Sigmoid colon (tissue), 7 donors: Measurements from ENCODE around the gene MYBBP1A. TPM values are rescaled to one million over a fixed set of nuclear protein-coding genes. Genes with fewer than 3 reads are reported as not detected.

ENCODE experiments used
- DNase-seq: peaks from one replicate; pipeline ENCODE4 v3.0.0-alpha.2; 2019
- H3K27ac ChIP-seq, 4 donors: fragments of 200-600 bp; sonication (generic); one replicate each; pipeline ENCODE4 v1.5.1; 2016 to 2019; ENCODE audit warnings: mild to moderate bottlenecking in 1 of 4
- H3K27me3 ChIP-seq, 3 donors: fragments of 200-600 bp; sonication (generic); one replicate each; pipeline ENCODE4 v1.5.1; 2019; ENCODE audit warnings: mild to moderate bottlenecking in 1 of 3
- H3K36me3 ChIP-seq, 4 donors: fragments of 200-600 bp; sonication (generic); one replicate each; pipeline ENCODE4 v1.5.1; 2016 to 2019
- H3K4me1 ChIP-seq, 4 donors: fragments of 200-600 bp; sonication (generic); one replicate each; pipeline ENCODE4 v1.5.1; 2017 to 2019
- H3K4me3 ChIP-seq, 4 donors: fragments of 200-600 bp; sonication (generic); one replicate each; pipeline ENCODE4 v1.5.1; 2017 to 2019; ENCODE audit warnings: mild to moderate bottlenecking in 2 of 4, moderate library complexity in 1 of 4
- H3K9me3 ChIP-seq, 4 donors: fragments of 200-600 bp in 3 of 4; sonication (generic) in 3 of 4; one replicate each; pipeline versions ENCODE4 v1.5.1 to v1.6.1; 2013 to 2019
- CTCF ChIP-seq, 4 experiments: fragments of 450-650 bp in 3 of 4; fragments of 200-600 bp in 1 of 4; IDR thresholded peaks; one replicate each; pipeline ENCODE4 v1.5.1; 2016 to 2019; ENCODE audit warnings: antibody characterized with exemption in 4 of 4, mild to moderate bottlenecking in 3 of 4, moderate library complexity in 2 of 4
- EP300 ChIP-seq, 4 donors: sonication (generic); formaldehyde crosslinking; IDR thresholded peaks; one replicate each; pipeline ENCODE4 v1.6.1; 2017; ENCODE audit warnings: antibody characterized with exemption in 4 of 4
- POLR2A ChIP-seq, 2 donors: fragments of 450-650 bp; IDR thresholded peaks; one replicate each; pipeline ENCODE4 v1.6.1; 2016; ENCODE audit warnings: antibody characterized with exemption in 2 of 2, mild to moderate bottlenecking in 2 of 2, moderate library complexity in 2 of 2
- POLR2AphosphoS5 ChIP-seq, 4 donors: sonication (generic); formaldehyde crosslinking; IDR thresholded peaks; one replicate each; pipeline ENCODE4 v1.6.1; 2017; ENCODE audit warnings: antibody characterized with exemption in 4 of 4
- WGBS, 2 donors: extraction: QIAGEN DNeasy Blood & Tissue Kit; methylation state at CpG; one replicate each; pipeline ENCODE4 v1.1.7; 2013; 5-methylcytosine and 5-hydroxymethylcytosine counted together
- intact Hi-C: fragments of 100-400 bp; cut with DNase I; formaldehyde crosslinking; loops from one replicate; pipeline ENCODE4 v1.15.1; 2023
- polyA plus RNA-seq, 3 donors: library from polyadenylated mRNA; stranded (reverse); fragments of 200-250 nt; gene quantifications; one replicate each; pipeline ENCODE4 v1.2.3, GENCODE V29; 2013
- total RNA-seq, 4 donors: library from RNA; depleted of rRNA; stranded (reverse); fragments of >200 nt; gene quantifications; one replicate each; pipeline ENCODE4 v1.1.0, GENCODE V29; 2016
- donor health status: healthy with polysubstance abuse.
- donor health status: Bipolar disorder and iron deficiency.
- donor health status: healthy.

The MYBBP1A gene
- total and polyA plus RNA-seq, 7 donors, result 6.6 to 44.5 (median 25.8) TPM

GRCh38 chr17:4573115-4573514, 17.9 kb upstream of the MYBBP1A start:
- no peaks in the 10 kb centered on the region for H3K36me3 ChIP-seq
- H3K4me1 ChIP-seq, result no peaks in the 10 kb centered on the region
- 73 to 81% methylated on average over 4 of the region's 4 CpGs for WGBS, 2 donors
- H3K4me3 ChIP-seq, result no peak overlapping the region
- TF ChIP-seq POLR2A (IDR thresholded peaks at IDR 0.05) (no peak), EP300 (IDR thresholded peaks at IDR 0.05) (no peak), POLR2AphosphoS5 (IDR thresholded peaks at IDR 0.05) (no peak), CTCF (IDR thresholded peaks at IDR 0.05) (no peak)
- H3K9me3 ChIP-seq, result no peaks in the 10 kb centered on the region
- no peak for DNase-seq
- intact Hi-C loops, result no loop called here
- H3K27ac ChIP-seq, result no peak overlapping the region
- H3K27me3 ChIP-seq, result peaks cover 0 to 2% (median 0%) of the 10 kb centered on the region in 3 donors

- H3K4me1 ChIP-seq, result no peaks in the 10 kb centered on the region
- H3K9me3 ChIP-seq, result no peaks in the 10 kb centered on the region
- TF ChIP-seq EP300 (IDR thresholded peaks at IDR 0.05), result no peak
- no peak for TF ChIP-seq POLR2A (IDR thresholded peaks at IDR 0.05)
- TF ChIP-seq POLR2AphosphoS5 (IDR thresholded peaks at IDR 0.05), result no peak
- TF ChIP-seq CTCF (IDR thresholded peaks at IDR 0.05), result no peak
- no peak overlapping the region for H3K4me3 ChIP-seq
- no peak overlapping the region for H3K27ac ChIP-seq
- intact Hi-C loops, result no loop called here
- WGBS, 2 donors, result 76 to 77% methylated on average over 9 of the region's 9 CpGs
- H3K27me3 ChIP-seq, result peaks cover 0 to 2% (median 0%) of the 10 kb centered on the region in 3 donors
- H3K36me3 ChIP-seq, result no peaks in the 10 kb centered on the region
- no peak for DNase-seq
These were observed 16.9 kb upstream of the MYBBP1A start for GRCh38 chr17:4572131-4572530.

- no peaks in the 10 kb centered on the region for H3K36me3 ChIP-seq
- TF ChIP-seq POLR2A (IDR thresholded peaks at IDR 0.05) (no peak), POLR2AphosphoS5 (IDR thresholded peaks at IDR 0.05) (no peak)
- no peaks in the 10 kb centered on the region for H3K9me3 ChIP-seq
- no peak overlapping the region for H3K27ac ChIP-seq
- peaks cover 0 to 2% (median 0%) of the 10 kb centered on the region in 3 donors for H3K27me3 ChIP-seq
- intact Hi-C loops, result no loop called here
- WGBS, 2 donors, result 86 to 89% methylated on average over 1 of the region's 1 CpG
- H3K4me1 ChIP-seq, result peaks cover 0 to 7% (median 3%) of the 10 kb centered on the region in 4 donors
- no peak for DNase-seq
- no peak overlapping the region for H3K4me3 ChIP-seq
These were observed 14.4 kb upstream of the MYBBP1A start for GRCh38 chr17:4569591-4569990.

GRCh38 chr17:4566785-4567184, 11.6 kb upstream of the MYBBP1A start:
- 13 to 31% methylated on average over 5 of the region's 5 CpGs for WGBS, 2 donors
- H3K27ac ChIP-seq, result no peak overlapping the region
- H3K36me3 ChIP-seq, result no peaks in the 10 kb centered on the region
- DNase-seq, result no peak
- H3K4me3 ChIP-seq, result no peak overlapping the region
- no peaks in the 10 kb centered on the region for H3K9me3 ChIP-seq
- peak in 3 of 4 experiments; percentile 41 to 62 (median 51) for TF ChIP-seq CTCF (IDR thresholded peaks at IDR 0.05)
- no peak for TF ChIP-seq EP300 (IDR thresholded peaks at IDR 0.05)
- peaks cover 0 to 2% (median 0%) of the 10 kb centered on the region in 3 donors for H3K27me3 ChIP-seq
- peaks cover 0 to 7% (median 3%) of the 10 kb centered on the region in 4 donors for H3K4me1 ChIP-seq
- intact Hi-C loops, result loop anchor here (1.0 kb wide), 1 partner anchor 60 kb away; no protein-coding TSS in a partner anchor

GRCh38 chr17:4565209-4566141, 10.3 kb upstream of the MYBBP1A start:
- 30 to 36% methylated on average over 16 of the region's 16 CpGs for WGBS, 2 donors

More at GRCh38 chr17:4565209-4566141, 10.3 kb upstream of the MYBBP1A start:
- intact Hi-C loops, result loop anchor here (1.0 kb wide), 1 partner anchor 61 kb away; no protein-coding TSS in a partner anchor
- DNase-seq, result peak; percentile 84
- Histone ChIP-seq H3K4me3 (no peak overlapping the region), H3K27me3 (no peaks in the 10 kb centered on the region), H3K9me3 (no peaks in the 10 kb centered on the region), H3K27ac (no peak overlapping the region), H3K4me1 (peaks cover 0 to 7% (median 3%) of the 10 kb centered on the region in 4 donors), H3K36me3 (no peaks in the 10 kb centered on the region)
- TF ChIP-seq CTCF (IDR thresholded peaks at IDR 0.05) (peak; percentile 42 to 76 (median 64)), POLR2AphosphoS5 (IDR thresholded peaks at IDR 0.05) (no peak), EP300 (IDR thresholded peaks at IDR 0.05) (no peak), POLR2A (IDR thresholded peaks at IDR 0.05) (no peak)
